IPS DF 6.9 (cell line): ENCODE measurements around the gene ZNF436.

Experiments
- DNase-seq: peaks from one replicate; pipeline ENCODE4 v3.0.0-alpha.2; 2013; ENCODE audit warnings: low read depth, low spot score
- H3K27ac ChIP-seq: one replicate; pipeline ENCODE4 v1.5.1; 2013; ENCODE audit warnings: low read length, control low read depth
- H3K27me3 ChIP-seq: 2 replicates; pipeline ENCODE4 v1.6.1; 2013; ENCODE audit warnings: mild to moderate bottlenecking, low read length; ENCODE audit not compliant: control insufficient read depth, insufficient read depth
- H3K36me3 ChIP-seq: 2 replicates; pipeline ENCODE4 v1.6.1; 2013; ENCODE audit warnings: low read length; ENCODE audit not compliant: control insufficient read depth, insufficient read depth
- H3K4me1 ChIP-seq: 2 replicates; pipeline ENCODE4 v1.6.1; 2013; ENCODE audit warnings: low read length; ENCODE audit not compliant: control insufficient read depth, insufficient read depth
- H3K4me3 ChIP-seq: 2 replicates; pipeline ENCODE4 v1.5.1; 2013; ENCODE audit warnings: mild to moderate bottlenecking, low read length
- H3K9me3 ChIP-seq: 2 replicates; pipeline ENCODE4 v1.6.1; 2013; ENCODE audit warnings: low read length, inconsistent platforms; ENCODE audit not compliant: control insufficient read depth, insufficient read depth
- WGBS: extraction: QIAGEN DNeasy Blood & Tissue Kit; methylation state at CpG from one replicate; pipeline ENCODE4 v1.1.7; 2013; ENCODE audit warnings: mixed read lengths, missing lambda C conversion rate; ENCODE audit not compliant: insufficient read length, insufficient coverage; 5-methylcytosine and 5-hydroxymethylcytosine counted together

ZNF436 gene

GRCh38 chr1:23369335-23370013 lies at the start of gene ZNF436:
TSS of gene ZNF436 (minus strand) at chr1:23369836. CDS start at chr1:23368005, 1,831 bp downstream.
- WGBS = no CpG with 5 or more reads among the region's 29 CpGs
- Histone ChIP-seq H3K27ac (no peak within 1 kb of the TSS), H3K27me3 (peaks cover 55% of the 10 kb centered on the region)

DNA sequence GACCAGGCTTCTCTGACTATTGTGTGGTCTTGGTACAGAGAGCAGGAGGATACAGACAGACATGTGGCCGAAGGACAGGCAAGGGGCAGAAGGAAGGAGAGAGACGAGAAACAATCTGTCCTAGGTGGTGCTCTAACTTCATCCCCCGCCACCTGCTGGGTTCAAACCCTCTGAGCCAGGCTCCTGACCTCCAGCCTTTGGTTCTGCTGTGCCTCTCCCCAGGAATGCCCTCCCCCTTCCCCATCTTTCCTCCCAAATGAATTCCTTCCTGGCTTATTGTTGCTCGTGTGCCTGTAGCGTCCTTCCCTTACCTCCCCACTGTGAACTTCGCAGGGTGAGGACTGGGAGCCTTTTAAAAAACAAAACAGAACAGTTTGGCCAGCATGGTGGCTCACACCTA lies 49.5 kb upstream of the ZNF436 start:
- Histone ChIP-seq H3K4me1 (peaks cover 2% of the 10 kb centered on the region; the same call in 1 of the 2 replicates), H3K27me3 (peaks cover 73% of the 10 kb centered on the region), H3K9me3 (no peaks in the 10 kb centered on the region), H3K4me3 (no peak overlapping the region), H3K27ac (no peak overlapping the region), H3K36me3 (no peaks in the 10 kb centered on the region)
- DNase-seq = no peak
- WGBS = no CpG with 5 or more reads among the region's 6 CpGs

More at GRCh38 chr1:23369335-23370013, at the start of gene ZNF436:
- Histone ChIP-seq H3K9me3 (no peaks in the 10 kb centered on the region), H3K4me3 (peak within 1 kb of the TSS; percentile 65; the same call in 1 of the 2 replicates), H3K36me3 (no peaks in the 10 kb centered on the region), H3K4me1 (peaks cover 7% of the 10 kb centered on the region; the same call in 1 of the 2 replicates)
- no peak for DNase-seq

GRCh38 chr1:23417570-23417969 lies 47.9 kb upstream of the ZNF436 start:
- no peak overlapping the region for H3K27ac ChIP-seq
- no peak for DNase-seq
- H3K27me3 ChIP-seq = peaks cover 58% of the 10 kb centered on the region
- H3K36me3 ChIP-seq = no peaks in the 10 kb centered on the region
- H3K9me3 ChIP-seq = no peaks in the 10 kb centered on the region
- no peak overlapping the region for H3K4me3 ChIP-seq
- WGBS = no CpG with 5 or more reads among the region's 3 CpGs
- H3K4me1 ChIP-seq = no peaks in the 10 kb centered on the region

- Histone ChIP-seq H3K4me1 (no peaks in the 10 kb centered on the region), H3K36me3 (no peaks in the 10 kb centered on the region), H3K27ac (no peak overlapping the region), H3K27me3 (peaks cover 52% of the 10 kb centered on the region), H3K9me3 (no peaks in the 10 kb centered on the region), H3K4me3 (no peak overlapping the region)
- no CpG with 5 or more reads among the region's 4 CpGs for WGBS
- DNase-seq = no peak
These were observed 47.3 kb upstream of the ZNF436 start for GRCh38 chr1:23416964-23417363.

GRCh38 chr1:23408797-23409290 lies 39.2 kb upstream of the ZNF436 start:
- H3K36me3 ChIP-seq = no peaks in the 10 kb centered on the region
- H3K27ac ChIP-seq = no peak overlapping the region
- H3K27me3 ChIP-seq = peaks cover 20% of the 10 kb centered on the region
- no peak overlapping the region for H3K4me3 ChIP-seq
- no peaks in the 10 kb centered on the region for H3K4me1 ChIP-seq
- WGBS = no CpG with 5 or more reads among the region's 7 CpGs
- DNase-seq = no peak
- H3K9me3 ChIP-seq = no peaks in the 10 kb centered on the region

DNA sequence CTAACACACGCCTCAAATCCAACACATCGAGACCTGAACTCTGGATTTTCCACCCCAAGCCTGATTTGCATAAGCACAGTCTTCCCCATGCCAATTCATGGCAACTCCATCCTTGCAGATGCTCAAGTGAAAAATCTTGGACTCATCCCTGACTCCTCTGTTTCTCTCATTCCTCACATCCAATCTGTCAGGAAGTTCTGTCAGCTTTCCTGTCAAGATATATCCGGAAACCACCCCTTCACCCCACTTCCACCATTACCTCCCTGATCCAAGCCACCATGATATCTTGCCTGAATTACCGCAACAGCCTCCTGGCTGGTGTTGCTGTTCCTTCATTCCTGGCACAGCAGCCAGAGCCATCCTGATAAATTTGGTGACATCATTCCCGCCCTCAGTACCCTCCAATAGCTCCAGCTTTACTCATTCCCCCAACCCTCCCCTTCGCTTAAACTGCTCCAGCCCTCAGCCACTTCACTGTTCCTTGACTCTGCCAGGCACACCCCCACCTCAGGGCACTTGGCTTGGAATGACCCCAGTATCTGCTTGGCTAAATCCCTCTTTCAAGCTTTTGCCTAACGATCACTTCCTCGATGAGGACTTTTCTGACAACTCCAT lies 37.5 kb upstream of the ZNF436 start:
- Histone ChIP-seq H3K36me3 (no peaks in the 10 kb centered on the region), H3K4me3 (no peak overlapping the region), H3K27me3 (peaks cover 26% of the 10 kb centered on the region), H3K4me1 (no peaks in the 10 kb centered on the region), H3K9me3 (no peaks in the 10 kb centered on the region), H3K27ac (no peak overlapping the region)
- no CpG with 5 or more reads among the region's 8 CpGs for WGBS
- DNase-seq = no peak

DNA sequence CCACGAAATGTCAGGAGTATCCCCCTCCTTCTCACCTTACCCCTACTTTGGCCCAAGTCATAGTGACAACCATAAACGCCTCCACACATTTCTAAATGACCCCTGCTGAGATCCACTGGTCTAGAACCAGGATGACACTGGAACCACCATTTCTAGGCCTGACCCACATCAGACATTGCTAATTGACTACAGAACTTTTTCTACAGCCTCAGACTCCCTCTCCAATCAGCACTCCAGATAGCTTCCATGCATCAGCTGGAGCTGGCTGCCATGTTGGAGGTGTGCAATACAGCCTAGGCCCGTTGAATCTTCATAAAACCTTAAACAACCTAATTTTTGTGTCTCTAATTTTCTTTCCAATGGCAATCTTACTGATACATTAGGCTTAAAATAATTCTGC lies 36.3 kb upstream of the ZNF436 start:
- Histone ChIP-seq H3K27me3 (peaks cover 28% of the 10 kb centered on the region), H3K9me3 (no peaks in the 10 kb centered on the region), H3K4me3 (no peak overlapping the region), H3K36me3 (no peaks in the 10 kb centered on the region), H3K4me1 (no peaks in the 10 kb centered on the region), H3K27ac (no peak overlapping the region)
- no CpG with 5 or more reads among the region's 3 CpGs for whole genome bisulfite sequencing
- DNase-seq = no peak

GRCh38 chr1:23403735-23404486 lies 34.3 kb upstream of the ZNF436 start:
- Histone ChIP-seq H3K27ac (no peak overlapping the region), H3K4me3 (no peak overlapping the region), H3K36me3 (no peaks in the 10 kb centered on the region), H3K27me3 (peaks cover 32% of the 10 kb centered on the region; the same call in 1 of the 2 replicates), H3K9me3 (no peaks in the 10 kb centered on the region), H3K4me1 (no peaks in the 10 kb centered on the region)
- DNase-seq = no peak
- no CpG with 5 or more reads among the region's 19 CpGs for WGBS

DNA sequence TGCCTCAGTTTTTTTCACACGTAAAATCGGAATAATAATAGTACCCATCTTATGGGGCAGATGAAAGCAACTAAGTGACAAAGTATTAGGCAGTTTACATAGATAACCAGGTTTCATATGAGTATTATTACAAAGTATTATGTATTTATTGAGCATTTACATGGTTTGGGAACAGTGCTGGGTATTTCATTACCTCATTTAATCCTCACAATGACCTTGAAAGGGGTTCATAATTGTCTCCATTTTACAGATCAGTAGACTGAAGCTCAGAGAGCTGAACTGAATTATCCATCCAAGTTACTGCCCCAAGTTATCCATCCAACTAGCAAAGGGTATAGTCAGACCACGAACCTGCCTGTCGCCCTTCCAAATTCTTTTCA lies 33.7 kb upstream of the ZNF436 start:
- H3K27ac ChIP-seq = no peak overlapping the region
- no peak overlapping the region for H3K4me3 ChIP-seq
- H3K27me3 ChIP-seq = peaks cover 29% of the 10 kb centered on the region; the same call in 1 of the 2 replicates
- no peaks in the 10 kb centered on the region for H3K4me1 ChIP-seq
- WGBS = no CpG with 5 or more reads among the region's 4 CpGs
- no peaks in the 10 kb centered on the region for H3K9me3 ChIP-seq
- DNase-seq = no peak
- H3K36me3 ChIP-seq = no peaks in the 10 kb centered on the region

DNA sequence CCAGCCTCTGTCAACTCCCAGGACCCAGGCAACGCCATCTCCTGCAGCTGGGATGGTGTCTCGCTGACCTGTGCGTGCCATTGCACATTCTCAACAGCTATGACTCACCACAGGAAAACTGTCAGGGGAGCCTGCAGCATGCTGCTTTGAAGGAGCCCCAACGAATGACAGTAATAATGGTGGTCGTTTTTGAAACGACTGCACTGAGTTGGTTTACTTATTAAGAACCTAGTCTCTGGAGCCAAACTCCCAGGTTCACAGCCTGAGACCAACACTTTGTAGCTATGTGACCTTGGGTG lies 33.4 kb upstream of the ZNF436 start:
- Histone ChIP-seq H3K27ac (no peak overlapping the region), H3K4me1 (no peaks in the 10 kb centered on the region), H3K27me3 (peaks cover 28% of the 10 kb centered on the region; the same call in 1 of the 2 replicates), H3K9me3 (no peaks in the 10 kb centered on the region), H3K4me3 (no peak overlapping the region), H3K36me3 (no peaks in the 10 kb centered on the region)
- WGBS = no CpG with 5 or more reads among the region's 6 CpGs
- DNase-seq = no peak
